Cardiac fibroblast (primary cell): ENCODE data around the gene RHEB.
A peak's percentile ranks its signal among the peaks of the same experiment; 100 is the strongest.

Experiments used
- DNase-seq, 2 donors: peaks; one replicate each; pipeline versions ENCODE4 v3.0.0 to v3.0.0-alpha.2; 2010; ENCODE audit warnings: low read depth in 2 of 2
- H3K4me3 ChIP-seq, 2 donors: replicated peaks in 1 of 2; 1 replicate in 1 of 2; 2 replicates in 1 of 2; pipeline ENCODE4 v1.5.1; 2011; ENCODE audit warnings: low read depth in 2 of 2, low read length in 2 of 2, mild to moderate bottlenecking in 2 of 2, moderate library complexity in 1 of 2
- TF ChIP-seq, protein P1 (sequence below): IDR thresholded peaks from one replicate; pipeline ENCODE4 v1.5.1; 2011; ENCODE audit warnings: low read depth, mild to moderate bottlenecking, low read length, inconsistent platforms

Gene RHEB

DNA sequence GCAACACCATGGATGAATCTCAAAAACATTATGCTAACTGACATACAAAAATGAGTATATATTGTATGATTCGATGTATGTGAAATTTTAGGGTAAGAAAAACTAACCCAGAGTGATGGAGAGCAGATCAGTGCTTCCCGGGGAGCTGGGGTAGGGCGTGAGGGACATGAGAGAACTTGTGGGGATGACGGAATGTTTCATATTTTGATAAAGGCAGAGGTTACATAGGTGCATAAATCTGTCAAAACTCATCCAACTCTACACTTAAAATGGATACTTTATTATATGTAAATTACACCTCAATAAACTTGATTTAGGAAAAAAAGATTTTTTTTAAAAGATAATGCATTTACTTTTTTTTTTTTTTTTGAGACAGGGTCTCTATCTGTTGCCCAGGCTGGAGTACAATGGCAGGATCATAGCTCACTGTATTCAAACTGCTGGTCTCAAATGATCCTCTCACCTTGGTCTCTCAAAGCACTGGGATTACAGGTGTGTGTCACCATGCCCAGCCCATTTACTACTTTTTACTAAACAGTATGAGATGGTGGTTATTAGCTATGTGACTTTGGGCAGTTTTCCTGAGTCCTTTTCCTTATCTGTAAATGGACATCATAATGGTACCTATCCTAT is 13.7 kb downstream of the RHEB start:
- no peak for DNase-seq
- TF ChIP-seq, protein P1, sequence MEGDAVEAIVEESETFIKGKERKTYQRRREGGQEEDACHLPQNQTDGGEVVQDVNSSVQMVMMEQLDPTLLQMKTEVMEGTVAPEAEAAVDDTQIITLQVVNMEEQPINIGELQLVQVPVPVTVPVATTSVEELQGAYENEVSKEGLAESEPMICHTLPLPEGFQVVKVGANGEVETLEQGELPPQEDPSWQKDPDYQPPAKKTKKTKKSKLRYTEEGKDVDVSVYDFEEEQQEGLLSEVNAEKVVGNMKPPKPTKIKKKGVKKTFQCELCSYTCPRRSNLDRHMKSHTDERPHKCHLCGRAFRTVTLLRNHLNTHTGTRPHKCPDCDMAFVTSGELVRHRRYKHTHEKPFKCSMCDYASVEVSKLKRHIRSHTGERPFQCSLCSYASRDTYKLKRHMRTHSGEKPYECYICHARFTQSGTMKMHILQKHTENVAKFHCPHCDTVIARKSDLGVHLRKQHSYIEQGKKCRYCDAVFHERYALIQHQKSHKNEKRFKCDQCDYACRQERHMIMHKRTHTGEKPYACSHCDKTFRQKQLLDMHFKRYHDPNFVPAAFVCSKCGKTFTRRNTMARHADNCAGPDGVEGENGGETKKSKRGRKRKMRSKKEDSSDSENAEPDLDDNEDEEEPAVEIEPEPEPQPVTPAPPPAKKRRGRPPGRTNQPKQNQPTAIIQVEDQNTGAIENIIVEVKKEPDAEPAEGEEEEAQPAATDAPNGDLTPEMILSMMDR = no peak
- H3K4me3 ChIP-seq = no peak overlapping the region

DNA sequence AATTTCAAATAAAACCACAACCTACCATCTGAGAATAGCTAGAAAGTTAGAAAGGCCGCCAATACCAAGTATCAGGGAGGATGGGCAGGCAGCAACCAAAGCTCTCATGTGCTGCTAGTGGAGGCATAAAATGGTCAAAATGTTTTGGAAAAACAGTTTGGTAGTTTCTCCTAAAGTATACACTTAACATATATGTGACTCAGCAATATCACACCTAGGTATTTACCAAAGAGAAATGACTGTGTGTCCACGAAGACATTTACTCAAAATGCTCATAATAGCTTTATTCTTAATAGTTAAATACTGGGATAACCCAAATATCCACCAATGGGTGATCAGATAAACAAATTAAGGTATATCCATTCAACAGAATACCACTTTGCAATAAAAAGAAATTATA is 14.3 kb downstream of the RHEB start:
- TF ChIP-seq, protein P1 = no peak
- no peak overlapping the region for H3K4me3 ChIP-seq
- no peak for DNase-seq

DNA sequence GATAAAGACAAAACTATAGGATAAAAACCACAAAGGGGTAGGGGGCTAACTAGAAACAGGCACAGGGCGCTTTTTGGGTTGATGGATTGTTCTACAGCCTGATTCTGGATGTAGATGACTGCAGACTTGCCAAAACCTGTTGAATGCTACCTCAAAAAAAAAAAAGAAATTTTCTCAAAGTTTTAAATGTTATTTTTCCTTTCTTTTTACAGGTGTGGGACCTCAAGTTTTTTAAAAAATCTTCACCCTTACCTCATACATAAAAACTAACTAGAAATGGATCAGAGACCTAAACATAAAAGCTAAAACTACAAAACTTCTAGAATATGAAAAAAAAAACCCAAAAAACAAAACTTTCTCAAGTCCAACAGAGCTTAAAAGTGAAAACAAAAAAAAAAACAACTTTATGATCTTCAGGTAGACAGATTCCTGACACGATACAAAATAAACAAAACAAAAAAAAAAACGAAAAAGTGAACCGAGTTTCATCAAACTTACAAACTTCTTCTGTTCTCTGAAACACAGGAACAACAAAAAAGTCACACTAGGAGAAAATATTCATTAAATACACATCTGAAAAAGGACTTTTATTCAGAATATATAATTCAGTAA is 14.9 kb downstream of the RHEB start:
- DNase-seq = no peak
- TF ChIP-seq, protein P1 = no peak
- H3K4me3 ChIP-seq = no peak overlapping the region

DNA sequence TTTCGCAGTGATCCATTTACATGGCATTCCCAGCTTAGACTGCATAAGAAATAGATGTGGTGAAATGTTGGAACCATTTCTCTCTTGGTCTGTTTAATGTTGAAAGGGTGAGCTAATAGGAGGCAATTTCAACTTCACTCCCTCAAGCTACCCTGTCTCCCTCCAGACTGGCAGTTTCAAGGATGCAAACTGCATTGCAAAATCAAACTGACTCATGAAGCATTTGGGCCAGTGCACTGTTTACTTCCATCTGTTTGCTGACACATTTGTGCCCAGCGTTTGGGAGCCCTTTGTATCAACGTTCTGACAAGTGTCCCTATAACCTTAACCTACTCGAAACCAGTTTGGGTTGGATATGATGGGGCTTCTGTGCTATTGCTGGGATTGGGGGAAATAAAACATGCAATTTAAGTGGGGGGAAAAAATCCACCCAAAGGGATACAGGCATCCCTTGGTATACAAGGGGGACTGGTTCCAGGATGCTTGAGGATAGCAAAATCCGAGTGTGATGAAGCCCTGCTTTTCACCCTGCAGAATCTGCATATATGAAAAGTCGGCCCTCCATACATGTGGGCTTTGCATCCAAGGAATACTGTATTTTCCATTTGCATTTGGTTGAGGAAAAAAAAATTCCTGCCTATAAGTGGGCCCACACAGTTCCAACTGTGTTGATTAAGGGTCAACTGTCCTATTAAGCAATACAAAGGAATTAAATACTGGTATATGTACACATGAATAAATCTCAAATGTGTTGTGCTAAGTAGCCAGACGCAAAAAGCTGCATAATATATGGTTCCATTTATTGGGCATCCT is 15.6 kb downstream of the RHEB start:
- no peak overlapping the region for H3K4me3 ChIP-seq
- peak; percentile 89 to 93 for DNase-seq
- TF ChIP-seq, protein P1 = no peak

DNA sequence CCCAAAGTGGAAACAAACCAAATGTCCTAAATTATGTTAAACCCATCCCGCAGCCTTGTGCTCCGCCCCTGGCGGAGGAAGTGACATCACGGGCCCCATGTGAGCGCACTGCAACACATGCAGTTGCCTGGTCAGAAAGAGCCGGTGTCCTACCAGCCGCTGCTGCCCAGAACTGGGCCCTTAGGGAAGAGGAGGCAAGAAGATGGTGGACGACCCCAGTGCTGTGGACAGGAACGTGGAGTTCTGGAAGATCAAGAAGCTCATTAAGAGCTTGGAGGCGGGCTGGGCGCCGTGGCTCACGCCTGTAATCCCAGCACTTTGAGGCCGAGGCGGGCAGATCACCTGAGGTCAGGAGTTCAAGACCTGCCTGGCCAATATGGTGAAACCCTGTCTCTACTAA is 18.0 kb downstream of the RHEB start:
- DNase-seq = no peak
- no peak overlapping the region for H3K4me3 ChIP-seq
- TF ChIP-seq, protein P1 = no peak

DNA sequence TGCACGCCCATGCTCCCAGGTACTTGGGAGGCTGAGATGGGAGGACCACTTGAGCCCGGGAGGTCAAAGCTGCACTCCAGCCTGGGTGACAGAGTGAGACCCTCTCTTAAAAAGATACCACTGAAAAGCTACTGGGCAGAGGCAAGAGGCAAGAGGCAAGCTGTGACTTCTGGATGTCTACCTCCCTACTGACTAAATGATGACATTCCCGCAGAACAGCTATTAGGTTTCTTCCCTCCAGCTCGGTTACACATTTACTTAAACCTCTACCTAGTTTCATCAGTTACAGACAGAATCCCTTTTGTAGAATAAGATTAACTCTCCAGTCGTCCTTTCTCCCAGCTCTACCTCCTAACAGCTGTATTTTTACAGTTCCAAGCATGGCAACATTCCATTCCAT is 21.2 kb downstream of the RHEB start:
- no peak overlapping the region for H3K4me3 ChIP-seq
- TF ChIP-seq, protein P1 = no peak
- DNase-seq = no peak
